CD14-positive monocyte (primary cell): ENCODE data around the gene NUP210. TPM values are rescaled to one million over a fixed set of nuclear protein-coding genes. Genes with fewer than 3 reads are reported as not detected.

Source experiments
- DNase-seq, 3 donors: peaks; one replicate each; pipeline ENCODE4 v3.0.0-alpha.2; 2011 to 2022
- H2AFZ ChIP-seq: 2 replicates; pipeline ENCODE4 v1.6.0; 2012; ENCODE audit warnings: mild to moderate bottlenecking, low read depth, low read length, inconsistent platforms; ENCODE audit not compliant: insufficient read depth, poor library complexity, severe bottlenecking
- H3K27ac ChIP-seq, 2 donors: 1 replicate in 1 of 2; 2 replicates in 1 of 2; pipeline ENCODE4 v1.5.1; 2012 to 2013; ENCODE audit warnings: low read length in 2 of 2, control low read depth in 1 of 2, inconsistent platforms in 1 of 2, low read depth in 1 of 2, mild to moderate bottlenecking in 1 of 2
- H3K27me3 ChIP-seq, 2 donors: one replicate each; pipeline versions ENCODE4 v1.6.0 to v1.6.1; 2011 to 2013; ENCODE audit warnings: low read length in 2 of 2; ENCODE audit not compliant: control insufficient read depth in 2 of 2, insufficient read depth in 2 of 2
- H3K36me3 ChIP-seq, 2 donors: replicated peaks in 1 of 2; 1 replicate in 1 of 2; 2 replicates in 1 of 2; pipeline versions ENCODE4 v1.5.1 to v1.6.1; 2012 to 2013; ENCODE audit warnings: low read length in 2 of 2, control low read depth in 1 of 2, inconsistent platforms in 1 of 2, mild to moderate bottlenecking in 1 of 2; ENCODE audit not compliant: insufficient read depth in 2 of 2, control insufficient read depth in 1 of 2
- H3K4me1 ChIP-seq, 2 donors: 1 replicate in 1 of 2; 2 replicates in 1 of 2; pipeline versions ENCODE4 v1.5.1 to v1.6.1; 2012 to 2013; ENCODE audit warnings: low read length in 2 of 2, control low read depth in 1 of 2, inconsistent platforms in 1 of 2, mild to moderate bottlenecking in 1 of 2, moderate library complexity in 1 of 2; ENCODE audit not compliant: insufficient read depth in 2 of 2, control insufficient read depth in 1 of 2
- H3K4me2 ChIP-seq: replicated peaks from 2 replicates; pipeline ENCODE3; 2012; ENCODE audit warnings: low read length, moderate library complexity, mild to moderate bottlenecking; ENCODE audit not compliant: poor library complexity, severe bottlenecking; ENCODE audit errors: extremely low read depth
- H3K4me3 ChIP-seq, 3 experiments: fragments of 200-600 bp in 1 of 3; sonication (generic) in 1 of 3; replicated peaks in 1 of 3; 1 replicate in 2 of 3; 2 replicates in 1 of 3; pipeline ENCODE4 v1.5.1; 2011 to 2013; ENCODE audit warnings: low read length in 3 of 3, mild to moderate bottlenecking in 3 of 3, control low read depth in 2 of 3, low read depth in 2 of 3, inconsistent platforms in 1 of 3, moderate library complexity in 1 of 3
- H3K79me2 ChIP-seq: 2 replicates; pipeline ENCODE4 v1.6.0; 2012; ENCODE audit warnings: mild to moderate bottlenecking, control low read depth, inconsistent platforms, low read length, moderate library complexity; ENCODE audit not compliant: insufficient read depth
- H3K9ac ChIP-seq: 2 replicates; pipeline ENCODE4 v1.6.0; 2017; ENCODE audit warnings: low read length, mild to moderate bottlenecking; ENCODE audit not compliant: insufficient read depth, poor library complexity, severe bottlenecking
- H3K9me3 ChIP-seq, 2 donors: replicated peaks in 1 of 2; 1 replicate in 1 of 2; 2 replicates in 1 of 2; pipeline versions ENCODE4 v1.5.1 to v1.6.1; 2012 to 2013; ENCODE audit warnings: low read length in 2 of 2, control low read depth in 1 of 2; ENCODE audit not compliant: control insufficient read depth in 1 of 2, insufficient read depth in 1 of 2
- H4K20me1 ChIP-seq: 2 replicates; pipeline ENCODE4 v1.6.0; 2012; ENCODE audit warnings: mild to moderate bottlenecking, low read length, control low read depth, moderate library complexity; ENCODE audit not compliant: insufficient read depth
- H3K27ac Mint-ChIP-seq, 7 donors: one replicate each; pipeline ENCODE4 v1.8.0; 2020; ENCODE audit warnings: mild to moderate bottlenecking in 7 of 7, mixed read lengths in 7 of 7, moderate library complexity in 6 of 7, inconsistent platforms in 2 of 7
- H3K27me3 Mint-ChIP-seq, 3 donors: one replicate each; pipeline ENCODE4 v1.8.0; 2021 to 2022; ENCODE audit warnings: low read depth in 3 of 3, mild to moderate bottlenecking in 3 of 3, mixed read lengths in 3 of 3, moderate library complexity in 3 of 3, inconsistent platforms in 1 of 3
- H3K36me3 Mint-ChIP-seq, 2 donors: one replicate each; pipeline ENCODE4 v1.8.0; 2020; ENCODE audit warnings: mixed read lengths in 2 of 2, inconsistent platforms in 1 of 2, mild to moderate bottlenecking in 1 of 2
- H3K4me1 Mint-ChIP-seq: one replicate; pipeline ENCODE4 v1.8.0; 2020; ENCODE audit warnings: mild to moderate bottlenecking, mixed read lengths
- H3K4me3 Mint-ChIP-seq, 2 donors: one replicate each; pipeline ENCODE4 v1.8.0; 2020; ENCODE audit warnings: mild to moderate bottlenecking in 2 of 2, mixed read lengths in 2 of 2, moderate library complexity in 1 of 2
- H3K9me3 Mint-ChIP-seq, 7 donors: one replicate each; pipeline ENCODE4 v1.8.0; 2020 to 2022; ENCODE audit warnings: mixed read lengths in 7 of 7, mild to moderate bottlenecking in 6 of 7, moderate library complexity in 6 of 7, inconsistent platforms in 2 of 7
- CTCF ChIP-seq: fragments of 200-600 bp; IDR thresholded peaks from one replicate; pipeline ENCODE4 v1.8.0; 2022; ENCODE audit warnings: antibody characterized with exemption, mild to moderate bottlenecking
- WGBS: methylation state at CpG from one replicate; pipeline ENCODE4 v1.1.5; 2013; ENCODE audit warnings: missing lambda C conversion rate; ENCODE audit not compliant: insufficient coverage; 5-methylcytosine and 5-hydroxymethylcytosine counted together
- intact Hi-C, 2 donors: fragments of 100-400 bp; cut with micrococcal nuclease; formaldehyde crosslinking; loops; one replicate each; pipeline versions ENCODE4 v1.15.0 to v1.15.1; 2023
- polyA plus RNA-seq, 3 donors: library from polyadenylated mRNA; depleted of rRNA in 1 of 3; unstranded in 2 of 3; stranded (reverse) in 1 of 3; fragments of 300-500 nt in 2 of 3; fragments of >200 nt in 1 of 3; fragmentation: Illumina TruSeq in 2 of 3; gene quantifications; 1 replicate in 2 of 3; 2 replicates in 1 of 3; pipeline ENCODE4 v1.2.3, GENCODE V29; 2012 to 2021

The NUP210 gene
- polyA plus RNA-seq, 3 donors = 7.9 to 43.5 (median 13.0) TPM

- no peaks in the 10 kb centered on the region for H3K9me3 Mint-ChIP-seq
- H3K36me3 Mint-ChIP-seq = no peaks in the 10 kb centered on the region
- no peak overlapping the region for H3K4me3 ChIP-seq
- no peak overlapping the region for H3K4me2 ChIP-seq
- H3K36me3 ChIP-seq = no peaks in the 10 kb centered on the region
- TF ChIP-seq CTCF = no peak
- no peak overlapping the region for H2AFZ ChIP-seq
- H3K4me3 Mint-ChIP-seq = peak overlapping the region in 1 of 2 donors; percentile 42
- H4K20me1 ChIP-seq = no peaks in the 10 kb centered on the region
- H3K4me1 ChIP-seq = peaks cover 0 to 2% of the 10 kb centered on the region in 2 donors
- WGBS = 63% methylated on average over 12 of the region's 18 CpGs
- intact Hi-C loops = no loop called here
- no peak for DNase-seq
- no peak overlapping the region for H3K27ac ChIP-seq
- H3K9ac ChIP-seq = no peak overlapping the region
- no peaks in the 10 kb centered on the region for H3K27me3 ChIP-seq
- H3K4me1 Mint-ChIP-seq = peaks cover 10% of the 10 kb centered on the region
- peaks cover 8 to 12% (median 12%) of the 10 kb centered on the region in 3 donors for H3K27me3 Mint-ChIP-seq
- no peaks in the 10 kb centered on the region for H3K79me2 ChIP-seq
- H3K27ac Mint-ChIP-seq = peak overlapping the region in 2 of 7 donors; percentile 15 to 23
- no peaks in the 10 kb centered on the region for H3K9me3 ChIP-seq
Measured at GRCh38 chr3:13294442-13295351, 125.4 kb downstream of the NUP210 start.

- no peak overlapping the region for H3K27ac Mint-ChIP-seq
- no peak for TF ChIP-seq CTCF
- H3K9me3 ChIP-seq = no peaks in the 10 kb centered on the region
- H3K36me3 ChIP-seq = no peaks in the 10 kb centered on the region
- peaks cover 0 to 3% (median 0%) of the 10 kb centered on the region in 7 donors for H3K9me3 Mint-ChIP-seq
- H3K4me1 ChIP-seq = peaks cover 0 to 2% of the 10 kb centered on the region in 2 donors
- H3K4me3 ChIP-seq = no peak overlapping the region
- no CpG with 5 or more reads among the region's 3 CpGs for WGBS
- H3K27ac ChIP-seq = no peak overlapping the region
- no peak overlapping the region for H3K4me3 Mint-ChIP-seq
- no peaks in the 10 kb centered on the region for H3K36me3 Mint-ChIP-seq
- H3K9ac ChIP-seq = no peak overlapping the region
- H3K4me2 ChIP-seq = no peak overlapping the region
- H3K27me3 ChIP-seq = no peaks in the 10 kb centered on the region
- no peak for DNase-seq
- no peaks in the 10 kb centered on the region for H4K20me1 ChIP-seq
- peaks cover 6 to 14% (median 10%) of the 10 kb centered on the region in 3 donors for H3K27me3 Mint-ChIP-seq
- peaks cover 10% of the 10 kb centered on the region for H3K4me1 Mint-ChIP-seq
- intact Hi-C loops = no loop called here
- no peaks in the 10 kb centered on the region for H3K79me2 ChIP-seq
- no peak overlapping the region for H2AFZ ChIP-seq
Measured at GRCh38 chr3:13292375-13292774, 127.7 kb downstream of the NUP210 start.
